IMR-90 (cell line): Measurements from ENCODE around the gene LCA5L. TPM values are rescaled to one million over a fixed set of nuclear protein-coding genes. Genes with fewer than 3 reads are reported as not detected.
A peak's percentile ranks its signal among the peaks of the same experiment; 100 is the strongest.

ENCODE experiments used
- ATAC-seq: fragments of 200-7000 bp; cut with Tn5 transposase; 2 replicates; pipeline ENCODE4 v1.9.1; 2020; ENCODE audit warnings: low read depth, mild to moderate bottlenecking, moderate library complexity
- BruUV-seq: library from RNA; stranded (reverse); fragments of 400-500 nt; replicated peaks from 2 replicates; lab custom pipeline; 2021; lab: Mats Ljungman, UMichigan
- CTCF ChIA-PET: fragments of 300-600 bp; formaldehyde crosslinking; extraction: SDS; loops from one replicate; lab custom pipeline; 2021; ENCODE audit warnings: antibody characterized with exemption; lab: Yijun Ruan, JAX
- POLR2A ChIA-PET: fragments of 300-600 bp; sonication (Branson Sonifier 250); formaldehyde crosslinking; loops from one replicate; lab custom pipeline; 2022; ENCODE audit warnings: antibody characterized with exemption; ENCODE audit not compliant: unreplicated experiment; lab: Charles Lee
- DNase-seq: peaks from one replicate; pipeline ENCODE4 v3.0.0; 2013
- H2AFZ ChIP-seq: replicated peaks from 2 replicates; pipeline ENCODE3; 2013; ENCODE audit warnings: low read length, mild to moderate bottlenecking; ENCODE audit not compliant: poor library complexity
- H2AK5ac ChIP-seq: 2 replicates; pipeline ENCODE4 v1.6.1; 2013; ENCODE audit warnings: low read depth, low read length, inconsistent platforms
- H2AK9ac ChIP-seq: replicated peaks from 2 replicates; pipeline ENCODE3; 2013; ENCODE audit warnings: mild to moderate bottlenecking, low read depth, low read length, moderate library complexity; ENCODE audit not compliant: poor library complexity
- H2BK120ac ChIP-seq: 2 replicates; pipeline ENCODE4 v1.6.1; 2013; ENCODE audit warnings: low read depth, low read length, inconsistent platforms
- H2BK15ac ChIP-seq: 3 replicates; pipeline ENCODE4 v1.6.1; 2013; ENCODE audit warnings: low read depth, low read length, inconsistent platforms
- H2BK20ac ChIP-seq: 2 replicates; pipeline ENCODE4 v1.6.1; 2013; ENCODE audit warnings: low read depth, mild to moderate bottlenecking, inconsistent platforms, low read length, moderate library complexity
- H2BK5ac ChIP-seq: 2 replicates; pipeline ENCODE4 v1.6.1; 2013; ENCODE audit warnings: mild to moderate bottlenecking, low read depth, low read length, inconsistent platforms; ENCODE audit not compliant: poor library complexity, severe bottlenecking
- H3K14ac ChIP-seq: replicated peaks from 2 replicates; pipeline ENCODE4 v1.6.1; 2013; ENCODE audit warnings: low read depth, low read length, inconsistent platforms
- H3K18ac ChIP-seq: 2 replicates; pipeline ENCODE4 v1.6.1; 2013; ENCODE audit warnings: low read depth, low read length, control low read depth
- H3K23ac ChIP-seq: 2 replicates; pipeline ENCODE4 v1.6.1; 2013; ENCODE audit warnings: low read depth, low read length, inconsistent platforms
- H3K27ac ChIP-seq: 2 replicates; pipeline ENCODE4 v1.5.1; 2013; ENCODE audit warnings: mild to moderate bottlenecking, control low read depth, low read length; ENCODE audit not compliant: insufficient read depth
- H3K27me3 ChIP-seq: 2 replicates; pipeline ENCODE4 v1.6.1; 2013; ENCODE audit warnings: low read length; ENCODE audit not compliant: control insufficient read depth, insufficient read depth
- H3K36me3 ChIP-seq: 2 replicates; pipeline ENCODE4 v1.6.1; 2013; ENCODE audit warnings: low read length, mixed read lengths; ENCODE audit not compliant: control insufficient read depth, insufficient read depth
- H3K4ac ChIP-seq: 2 replicates; pipeline ENCODE4 v1.6.1; 2013; ENCODE audit warnings: low read depth, low read length, inconsistent platforms
- H3K4me1 ChIP-seq: 2 replicates; pipeline ENCODE4 v1.6.1; 2013; ENCODE audit warnings: low read length, mixed read lengths; ENCODE audit not compliant: control insufficient read depth, insufficient read depth
- H3K4me2 ChIP-seq: 2 replicates; pipeline ENCODE4 v1.6.1; 2013; ENCODE audit warnings: low read depth, mild to moderate bottlenecking, control low read depth, low read length, moderate library complexity
- H3K4me3 ChIP-seq: 2 replicates; pipeline ENCODE4 v1.5.1; 2013; ENCODE audit warnings: low read depth, mild to moderate bottlenecking, control low read depth, low read length, moderate library complexity; ENCODE audit not compliant: insufficient read depth
- H3K56ac ChIP-seq: 2 replicates; pipeline ENCODE4 v1.6.1; 2013; ENCODE audit warnings: low read length, inconsistent platforms; ENCODE audit not compliant: insufficient read depth; ENCODE audit errors: extremely low read depth
- H3K79me1 ChIP-seq, 2 experiments: 2 replicates each; pipeline ENCODE4 v1.6.1; 2013; ENCODE audit warnings: low read length in 2 of 2, inconsistent platforms in 1 of 2, low read depth in 1 of 2
- H3K9ac ChIP-seq: 2 replicates; pipeline ENCODE4 v1.6.1; 2013; ENCODE audit warnings: low read depth, low read length, control low read depth
- H3K9me1 ChIP-seq: 2 replicates; pipeline ENCODE4 v1.6.1; 2013; ENCODE audit warnings: low read length, inconsistent platforms; ENCODE audit not compliant: insufficient read depth
- H3K9me3 ChIP-seq: 2 replicates; pipeline ENCODE4 v1.6.1; 2013; ENCODE audit warnings: low read length; ENCODE audit not compliant: control insufficient read depth, insufficient read depth
- H4K20me1 ChIP-seq: 2 replicates; pipeline ENCODE4 v1.6.1; 2013; ENCODE audit warnings: low read length, inconsistent platforms; ENCODE audit not compliant: insufficient read depth
- H4K5ac ChIP-seq: 2 replicates; pipeline ENCODE4 v1.6.1; 2013; ENCODE audit warnings: mild to moderate bottlenecking, low read depth, low read length, control low read depth
- H4K8ac ChIP-seq, 2 experiments: 2 replicates each; pipeline ENCODE4 v1.6.1; 2013; ENCODE audit warnings: low read depth in 2 of 2, low read length in 2 of 2, control low read depth in 1 of 2, inconsistent platforms in 1 of 2
- H4K91ac ChIP-seq: 2 replicates; pipeline ENCODE4 v1.6.1; 2013; ENCODE audit warnings: low read depth, low read length, inconsistent platforms; ENCODE audit not compliant: insufficient read depth
- CEBPB ChIP-seq: IDR thresholded peaks from 2 replicates; pipeline ENCODE4 v1.6.1; 2012; ENCODE audit warnings: low read depth, low read length, improper control_type of control experiment
- CHD1 ChIP-seq: IDR thresholded peaks from 2 replicates; pipeline ENCODE4 v1.6.1; 2012; ENCODE audit warnings: low read depth, low read length, improper control_type of control experiment
- MAZ ChIP-seq: IDR thresholded peaks from 2 replicates; pipeline ENCODE4 v1.6.1; 2012; ENCODE audit warnings: low read depth, mild to moderate bottlenecking, low read length, improper control_type of control experiment, moderate library complexity, borderline replicate concordance
- WGBS, 2 experiments: methylation state at CpG; one replicate each; pipeline versions ENCODE4 v1.1.5 to v1.1.7; 2013; ENCODE audit warnings: missing lambda C conversion rate in 2 of 2; ENCODE audit not compliant: insufficient read length in 1 of 2; ENCODE audit errors: extremely low coverage in 2 of 2; 5-methylcytosine and 5-hydroxymethylcytosine counted together
- dilution Hi-C: fragments of 300-500 bp; cut with HindIII; formaldehyde crosslinking; loops from one replicate; pipeline ENCODE4 v1.14.3; 2018; ENCODE audit warnings: low sequenced_read_pairs; ENCODE audit not compliant: unreplicated experiment
- in situ Hi-C: fragments of 300-500 bp; cut with MboI; formaldehyde crosslinking; loops from 3 replicates; pipeline ENCODE4 v1.14.3; 2019; ENCODE audit warnings: low sequenced_read_pairs, inconsistent platforms, mixed read lengths
- intact Hi-C: fragments of 100-400 bp; cut with micrococcal nuclease; formaldehyde crosslinking; loops from 2 replicates; pipeline ENCODE4 v1.10.0; 2022
- polyA plus RNA-seq, 3 experiments: library from polyadenylated mRNA; depleted of rRNA; stranded (reverse); fragments of >200 nt; gene quantifications; 2 replicates each; pipeline ENCODE4 v1.2.3, GENCODE V29; 2012; ENCODE audit warnings: low replicate concordance in 1 of 3
- total RNA-seq: library from RNA; depleted of rRNA; stranded (reverse); fragments of >200 nt; gene quantifications from 2 replicates; pipeline ENCODE4 v1.2.3, GENCODE V29; 2012
- TF ChIP-seq, protein P1 (sequence below): fragments of 150-350 bp; IDR thresholded peaks from 2 replicates; pipeline ENCODE4 v1.6.1; 2017; ENCODE audit warnings: mild to moderate bottlenecking, antibody characterized with exemption, low read length, low read depth
- TF ChIP-seq, protein P2 (sequence below): fragments of 150-350 bp; IDR thresholded peaks from 2 replicates; pipeline ENCODE4 v1.6.1; 2016; ENCODE audit warnings: low read depth, mild to moderate bottlenecking, low read length, moderate library complexity, borderline replicate concordance

LCA5L gene
- total and polyA plus RNA-seq, 2 of the 4 experiments (the other 2 are of a cell fraction) = 0.18 to 0.26 TPM

DNA sequence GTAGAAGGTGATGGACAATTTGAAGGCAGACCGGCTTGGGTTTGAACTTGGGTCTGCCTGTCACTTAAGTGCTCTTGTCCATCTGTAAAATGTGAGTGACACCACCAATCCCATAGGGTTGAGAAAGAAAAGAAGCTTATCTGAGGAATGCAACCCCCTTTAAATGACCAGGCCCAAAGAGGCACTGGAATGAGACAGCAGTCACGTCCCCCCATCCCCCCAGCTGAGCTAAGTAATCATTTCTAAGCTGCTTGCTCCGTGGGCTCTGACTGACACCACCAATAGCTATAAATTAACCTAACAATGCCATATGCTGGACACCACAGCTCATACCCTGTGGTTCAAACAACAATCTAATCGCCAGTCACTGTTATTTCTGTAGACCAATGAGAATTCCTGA, 15.1 kb downstream of the LCA5L start:
- H2BK120ac ChIP-seq = no peak overlapping the region
- BruUV-seq = no TSS peak
- no peak overlapping the region for H4K8ac ChIP-seq
- WGBS, 2 experiments = 40% methylated on average over 1 of the region's 4 CpGs; no CpG with 5 or more reads in 1 of the 2 experiments
- no peaks in the 10 kb centered on the region for H4K20me1 ChIP-seq
- H3K23ac ChIP-seq = 0 out of 2 replicates have a peak overlapping the region, but pooled peaks have one; percentile 5
- H3K56ac ChIP-seq = no peak overlapping the region
- H3K14ac ChIP-seq = no peak overlapping the region
- H3K36me3 ChIP-seq = no peaks in the 10 kb centered on the region
- H3K4me1 ChIP-seq = peaks cover 6% of the 10 kb centered on the region; the same call in 1 of the 2 replicates
- H2BK20ac ChIP-seq = no peak overlapping the region; the same call in 1 of the 2 replicates
- H2AK5ac ChIP-seq = no peak overlapping the region
- H3K9me3 ChIP-seq = no peaks in the 10 kb centered on the region
- no peak overlapping the region for H3K4me3 ChIP-seq
- H3K18ac ChIP-seq = no peak overlapping the region
- ATAC-seq = peak; percentile 11; the same call in 1 of the 2 replicates
- DNase-seq = no peak
- H2BK15ac ChIP-seq = no peak overlapping the region
- intact Hi-C loops = no loop called here
- in situ Hi-C loops = no loop called here
- H3K9ac ChIP-seq = no peak overlapping the region
- H3K4me2 ChIP-seq = peak overlapping the region; percentile 22; the same call in 1 of the 2 replicates
- H3K79me1 ChIP-seq = no peaks in the 10 kb centered on the region
- H3K27me3 ChIP-seq = no peaks in the 10 kb centered on the region
- TF ChIP-seq CEBPB = no peak
- TF ChIP-seq, protein P1, sequence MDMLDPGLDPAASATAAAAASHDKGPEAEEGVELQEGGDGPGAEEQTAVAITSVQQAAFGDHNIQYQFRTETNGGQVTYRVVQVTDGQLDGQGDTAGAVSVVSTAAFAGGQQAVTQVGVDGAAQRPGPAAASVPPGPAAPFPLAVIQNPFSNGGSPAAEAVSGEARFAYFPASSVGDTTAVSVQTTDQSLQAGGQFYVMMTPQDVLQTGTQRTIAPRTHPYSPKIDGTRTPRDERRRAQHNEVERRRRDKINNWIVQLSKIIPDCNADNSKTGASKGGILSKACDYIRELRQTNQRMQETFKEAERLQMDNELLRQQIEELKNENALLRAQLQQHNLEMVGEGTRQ = no peak
- no peak for TF ChIP-seq CHD1
- TF ChIP-seq, protein P2, sequence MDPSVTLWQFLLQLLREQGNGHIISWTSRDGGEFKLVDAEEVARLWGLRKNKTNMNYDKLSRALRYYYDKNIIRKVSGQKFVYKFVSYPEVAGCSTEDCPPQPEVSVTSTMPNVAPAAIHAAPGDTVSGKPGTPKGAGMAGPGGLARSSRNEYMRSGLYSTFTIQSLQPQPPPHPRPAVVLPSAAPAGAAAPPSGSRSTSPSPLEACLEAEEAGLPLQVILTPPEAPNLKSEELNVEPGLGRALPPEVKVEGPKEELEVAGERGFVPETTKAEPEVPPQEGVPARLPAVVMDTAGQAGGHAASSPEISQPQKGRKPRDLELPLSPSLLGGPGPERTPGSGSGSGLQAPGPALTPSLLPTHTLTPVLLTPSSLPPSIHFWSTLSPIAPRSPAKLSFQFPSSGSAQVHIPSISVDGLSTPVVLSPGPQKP = no peak
- TF ChIP-seq MAZ = no peak
- no peak overlapping the region for H4K5ac ChIP-seq
- H2AK9ac ChIP-seq = no peak overlapping the region
- ChIA-PET POLR2A (no interaction called here), CTCF (interaction anchor here (0.6 to 1.0 kb wide), 2 partner anchors 11 to 41 kb away, joined by 3 to 4 read pairs; no protein-coding TSS in a partner anchor)
- no peak overlapping the region for H3K27ac ChIP-seq
- dilution Hi-C loops = no loop called here
- peaks cover 3% of the 10 kb centered on the region; the same call in 1 of the 2 replicates for H3K9me1 ChIP-seq
- no peak overlapping the region for H4K91ac ChIP-seq
- H2AFZ ChIP-seq = no peak overlapping the region
- no peak overlapping the region for H2BK5ac ChIP-seq
- no peak overlapping the region for H3K4ac ChIP-seq
